Activated CD8-positive, alpha-beta memory T cell treated with anti-CD3 and anti-CD28 coated beads, Interleukin-2, amount 50 U/mL, for 48 hours (primary cell): ENCODE measurements around the gene DMRT1.
A peak's percentile ranks its signal among the peaks of the same experiment; 100 is the strongest.

Experiments used
- DNase-seq: peaks from one replicate; pipeline ENCODE4 v3.0.0-alpha.2; 2020

The DMRT1 gene

DNA sequence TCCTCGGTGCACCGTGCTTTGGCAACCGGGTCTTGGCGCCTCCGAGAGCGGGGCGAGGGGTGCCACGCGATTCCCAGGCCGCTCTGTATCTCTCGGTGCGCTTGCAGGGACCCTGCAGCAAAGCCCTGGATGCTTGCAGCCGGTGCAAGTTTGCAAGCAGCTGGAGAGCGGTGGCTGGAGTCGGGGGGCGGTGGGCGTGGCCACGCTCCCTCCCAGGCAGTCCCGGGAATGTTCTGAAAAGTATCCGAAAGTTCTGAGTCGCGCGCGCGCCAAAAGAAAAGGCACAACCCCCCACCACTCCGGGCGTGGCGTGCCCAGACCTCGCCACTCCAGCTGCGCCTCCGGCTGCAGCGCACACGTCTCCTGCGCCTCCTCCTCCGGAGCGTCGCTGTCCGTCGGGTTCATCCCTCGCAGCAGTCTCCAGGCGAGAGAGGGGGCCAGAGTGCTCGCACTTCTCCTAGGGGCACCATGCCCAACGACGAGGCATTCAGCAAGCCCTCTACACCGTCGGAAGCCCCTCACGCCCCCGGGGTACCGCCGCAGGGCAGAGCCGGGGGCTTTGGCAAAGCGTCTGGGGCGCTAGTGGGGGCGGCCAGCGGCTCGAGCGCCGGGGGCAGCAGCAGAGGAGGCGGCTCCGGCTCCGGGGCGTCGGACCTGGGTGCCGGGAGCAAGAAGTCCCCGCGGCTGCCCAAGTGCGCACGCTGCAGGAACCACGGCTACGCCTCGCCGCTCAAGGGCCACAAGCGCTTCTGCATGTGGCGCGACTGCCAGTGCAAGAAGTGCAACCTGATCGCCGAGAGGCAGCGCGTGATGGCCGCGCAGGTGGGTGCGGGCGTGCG, at the start of gene DMRT1:
TSS of gene DMRT1 (plus strand) at position 327 of the 839 bp plus-strand sequence. CDS start at position 469, 142 bp downstream.
- DNase-seq = no peak

DNA sequence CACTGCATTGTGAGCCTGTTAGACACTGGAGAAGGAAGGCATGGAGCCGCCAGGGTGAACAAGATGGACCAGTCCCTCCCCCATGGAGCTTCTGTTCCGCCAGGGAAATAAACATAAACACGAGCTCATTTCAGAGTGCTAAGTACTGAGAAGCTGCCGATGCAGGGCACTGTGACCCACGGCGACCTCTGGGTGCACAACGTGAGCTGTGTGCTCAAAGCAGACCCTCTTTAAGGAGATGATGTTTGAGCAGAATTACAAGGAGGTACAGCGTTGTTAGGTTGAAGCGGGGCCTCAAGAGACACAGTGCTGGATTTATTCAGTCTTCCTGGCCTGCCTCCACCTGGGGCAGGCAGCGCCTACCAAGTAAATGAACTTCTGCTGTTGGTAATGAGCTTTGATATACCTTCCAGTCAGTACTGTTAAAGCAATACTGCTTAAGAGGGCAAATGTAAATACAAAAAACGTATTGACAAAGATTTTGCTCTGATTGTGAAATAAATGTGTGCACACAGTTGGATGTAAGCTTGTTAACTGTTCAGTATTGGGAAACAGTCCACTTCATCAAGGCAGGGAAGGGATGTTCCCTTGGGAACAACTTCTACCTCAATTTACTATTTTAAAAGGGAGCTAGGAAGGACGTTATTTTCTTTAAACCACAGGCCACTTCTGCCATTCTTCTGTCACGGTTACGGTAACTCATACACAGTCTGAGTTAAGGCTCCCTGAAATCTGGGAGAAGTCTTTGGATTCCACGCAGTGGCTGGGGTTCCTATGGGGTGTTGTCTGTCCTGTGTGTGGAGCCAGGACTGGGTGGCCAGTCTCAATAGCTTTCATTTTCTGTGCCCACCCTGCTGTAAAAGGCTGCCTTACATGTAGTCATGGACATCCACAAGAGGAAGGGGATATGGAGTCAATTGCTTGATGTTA, 48.9 kb upstream of the DMRT1 start:
- DNase-seq = no peak

DNA sequence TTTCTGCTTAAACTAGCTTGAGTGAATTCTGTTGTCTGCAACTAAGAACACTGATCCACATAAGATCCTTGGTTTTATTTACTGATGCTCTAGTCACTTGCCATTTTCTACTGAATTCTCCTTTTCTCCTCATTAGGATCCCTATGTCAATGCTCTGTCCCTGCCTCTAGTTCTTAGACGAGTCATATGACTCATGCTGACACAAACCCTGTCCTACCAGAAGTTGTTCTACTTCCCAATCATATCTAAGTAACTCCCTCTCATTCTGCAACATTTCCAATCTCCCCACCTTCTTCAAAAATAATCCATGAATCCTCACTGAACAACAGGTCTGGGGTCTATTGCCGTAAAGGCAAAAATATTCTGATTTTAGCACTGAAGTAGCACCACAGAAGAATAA, 47.1 kb upstream of the DMRT1 start:
- DNase-seq = no peak

DNA sequence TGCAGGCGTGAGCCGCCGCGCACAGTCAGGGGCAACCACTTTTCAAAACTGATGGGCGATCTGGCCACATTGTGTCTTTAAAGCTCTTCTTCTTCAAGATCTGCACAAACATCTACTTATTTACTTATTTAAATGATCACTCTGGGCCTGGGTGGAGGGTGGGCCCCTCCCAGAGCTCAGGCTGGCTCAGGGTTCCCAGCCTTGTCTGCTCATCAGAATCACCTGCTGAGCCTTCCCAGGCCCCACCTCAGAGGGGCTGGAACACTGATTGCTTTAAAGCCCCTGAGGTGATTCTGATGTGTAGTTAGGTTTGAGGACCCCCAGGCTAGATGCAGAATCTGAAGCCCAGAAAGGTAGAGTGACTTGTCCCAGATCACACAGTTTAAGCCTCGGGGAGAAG, 45.6 kb upstream of the DMRT1 start:
- no peak for DNase-seq

DNA sequence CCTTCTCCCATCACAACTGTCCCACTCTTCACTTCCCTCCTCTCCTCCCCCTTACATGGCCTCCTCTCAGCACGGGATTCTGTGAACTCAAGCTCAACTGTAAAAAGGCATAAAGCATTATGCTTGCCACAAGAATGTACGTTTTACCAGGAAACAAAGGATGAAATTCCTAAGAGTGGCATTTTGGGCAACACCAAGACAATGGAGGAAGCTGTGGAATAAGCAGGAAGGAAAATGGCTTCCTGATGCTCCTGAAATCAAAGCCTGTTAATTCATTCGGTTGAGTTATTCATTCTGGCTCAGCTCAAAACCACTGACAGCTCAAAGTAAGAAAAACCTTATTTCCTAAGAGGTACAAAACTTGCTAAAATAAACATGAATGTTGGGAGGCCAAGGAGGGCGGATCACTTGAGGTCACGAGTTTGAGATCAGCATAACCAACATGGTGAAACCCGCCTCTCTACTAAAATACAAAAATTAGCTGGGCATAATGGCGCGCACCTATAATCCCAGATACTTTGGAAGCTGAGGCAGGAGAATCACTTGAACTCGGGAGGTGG, 40.8 kb upstream of the DMRT1 start:
- no peak for DNase-seq

DNA sequence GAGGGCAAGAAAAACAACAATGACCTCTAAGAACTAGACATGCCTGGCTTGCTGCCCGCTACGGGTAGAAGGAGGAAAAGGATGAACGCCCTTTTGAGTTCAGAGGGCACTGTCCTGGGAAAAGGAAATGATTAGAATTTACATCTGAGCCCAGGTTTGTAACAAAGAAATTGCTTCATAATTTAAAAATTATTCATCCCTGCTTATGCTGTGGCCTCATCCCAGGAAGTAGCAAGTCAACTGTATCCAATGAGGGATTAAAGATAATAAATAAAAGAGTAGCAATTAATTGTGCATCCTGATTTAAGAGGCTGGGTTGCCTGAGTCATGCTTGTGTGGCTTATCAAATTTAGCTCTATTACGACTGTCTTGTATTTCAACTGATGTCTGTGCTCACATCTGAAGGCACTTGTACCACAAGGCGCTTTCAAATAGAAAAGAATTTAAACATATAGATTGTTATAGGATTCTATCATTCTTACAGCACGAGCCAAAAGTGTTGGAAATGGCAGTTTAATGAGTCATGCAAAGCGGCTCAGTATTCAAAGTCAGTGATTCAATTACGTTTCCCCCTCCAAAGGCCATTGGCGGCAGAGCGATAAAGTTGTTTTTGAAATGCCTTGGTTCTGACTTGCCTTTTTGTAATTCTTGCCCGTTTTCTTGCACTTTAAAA, 40.0 kb upstream of the DMRT1 start:
- DNase-seq = no peak

DNA sequence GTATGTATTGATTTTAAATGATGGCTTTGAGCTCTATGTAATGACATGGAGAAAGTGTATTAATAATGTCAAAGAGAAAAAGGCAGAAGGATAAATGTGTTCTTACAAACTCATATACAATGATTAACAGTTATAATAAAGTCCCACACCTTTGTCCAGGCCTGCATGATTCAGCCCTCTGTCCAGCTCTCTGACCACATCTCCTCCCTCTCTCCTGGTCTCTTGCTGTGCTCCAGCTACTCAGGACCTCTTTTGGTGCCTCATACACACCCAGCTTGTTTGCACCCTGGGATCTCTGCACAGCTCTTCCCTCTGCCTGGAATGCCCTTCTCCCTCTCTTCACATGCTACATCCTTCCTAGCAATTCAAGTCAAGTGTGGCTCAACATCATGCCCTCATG, 37.5 kb upstream of the DMRT1 start:
- no peak for DNase-seq

DNA sequence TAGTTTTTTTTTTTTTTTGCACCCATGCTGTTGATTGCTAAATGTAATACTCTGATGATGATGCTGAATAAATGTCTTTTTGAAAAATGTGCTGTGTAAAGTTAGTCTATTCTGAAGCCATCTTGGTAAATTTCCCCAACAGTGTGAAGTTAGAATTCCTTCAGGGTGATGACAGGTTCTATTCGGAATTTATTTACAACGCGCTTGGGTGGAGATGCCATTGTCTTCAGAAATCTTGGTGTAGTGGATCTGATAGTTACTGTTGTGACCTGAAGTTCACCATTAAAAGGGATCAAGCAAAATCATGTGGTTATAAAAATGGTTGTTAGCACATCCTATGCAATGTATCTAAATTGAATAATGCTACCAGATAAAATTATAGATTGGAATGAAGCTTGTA, 36.3 kb upstream of the DMRT1 start:
- DNase-seq = no peak

DNA sequence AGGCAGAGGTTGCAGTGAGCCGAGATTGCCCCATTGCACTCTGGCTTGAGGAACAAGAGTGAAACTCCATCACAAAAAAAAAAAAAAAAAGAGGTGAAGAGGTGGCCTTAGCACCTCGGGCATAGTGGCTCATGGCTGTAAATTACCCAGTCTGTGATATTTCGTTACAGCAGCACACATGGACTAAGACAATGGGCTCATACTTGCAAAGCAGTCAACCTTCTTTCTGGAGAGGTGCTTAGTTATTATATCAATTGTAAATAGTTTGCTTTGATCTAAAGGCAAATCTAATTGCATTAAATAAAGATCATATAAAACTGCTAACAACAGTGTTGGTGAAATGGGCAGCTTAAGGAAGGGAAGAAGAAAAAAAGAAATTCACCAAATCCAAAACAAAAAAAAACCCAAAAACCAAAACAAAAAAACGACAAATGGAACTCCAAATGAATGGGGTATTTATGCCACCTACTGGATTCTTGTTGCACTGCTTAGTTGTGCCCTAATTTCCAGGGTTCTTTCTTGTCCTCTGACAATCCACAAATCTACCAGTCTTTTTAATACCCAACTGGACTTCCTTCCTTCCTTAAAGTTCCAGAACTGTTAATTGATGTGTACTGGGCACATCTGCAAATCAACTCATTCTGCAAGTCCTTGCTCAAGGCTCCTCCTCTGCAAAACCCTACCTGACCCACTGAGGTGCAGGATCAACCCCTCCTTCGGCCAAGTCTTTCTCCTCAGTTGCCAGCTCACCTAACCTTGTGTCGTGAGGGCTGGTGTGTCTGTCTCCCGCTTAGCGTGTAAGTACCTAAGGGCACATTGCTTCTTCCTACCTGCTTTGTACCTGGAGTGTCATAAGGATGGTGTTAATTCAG, 35.0 kb upstream of the DMRT1 start:
- DNase-seq = no peak

DNA sequence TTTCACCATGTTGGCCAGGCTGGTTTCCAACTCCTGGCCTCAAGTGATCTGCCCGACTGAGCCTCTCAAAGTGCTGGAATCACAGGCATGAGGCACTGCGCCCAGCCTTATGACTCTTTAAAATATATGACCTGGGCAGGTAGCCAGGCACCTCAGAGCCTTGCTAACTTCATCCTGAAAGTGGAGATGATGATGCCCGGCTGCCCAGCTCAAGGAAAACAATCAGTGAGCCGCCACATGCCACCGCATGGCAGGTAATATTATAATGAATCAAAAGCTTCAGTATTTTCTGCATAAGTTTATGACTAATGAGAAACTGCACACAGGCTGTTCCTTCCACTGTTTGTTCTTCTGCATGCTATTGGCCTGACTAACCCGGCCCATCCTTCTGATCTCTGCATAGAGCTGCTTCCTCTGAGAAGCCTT, 30.4 kb upstream of the DMRT1 start:
- no peak for DNase-seq

DNA sequence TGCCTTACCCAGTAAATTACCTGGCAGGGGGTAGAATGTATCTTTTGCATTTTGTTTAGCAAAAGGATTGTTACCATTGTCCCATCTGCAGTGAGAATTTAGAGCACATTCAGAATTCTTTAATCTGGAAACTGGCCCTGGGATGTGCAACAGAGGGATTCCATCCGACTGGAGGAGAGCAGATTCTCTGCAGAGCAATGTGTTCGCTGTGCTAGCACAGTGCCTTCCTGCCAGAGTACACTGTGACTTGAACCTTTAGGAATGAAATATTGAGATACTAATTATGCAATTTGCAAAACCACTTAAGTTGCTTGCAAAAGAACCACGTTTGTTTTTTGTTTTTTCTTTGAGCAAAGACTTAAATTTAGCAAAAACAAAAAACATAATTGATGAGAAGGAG, 22.5 kb upstream of the DMRT1 start:
- no peak for DNase-seq

DNA sequence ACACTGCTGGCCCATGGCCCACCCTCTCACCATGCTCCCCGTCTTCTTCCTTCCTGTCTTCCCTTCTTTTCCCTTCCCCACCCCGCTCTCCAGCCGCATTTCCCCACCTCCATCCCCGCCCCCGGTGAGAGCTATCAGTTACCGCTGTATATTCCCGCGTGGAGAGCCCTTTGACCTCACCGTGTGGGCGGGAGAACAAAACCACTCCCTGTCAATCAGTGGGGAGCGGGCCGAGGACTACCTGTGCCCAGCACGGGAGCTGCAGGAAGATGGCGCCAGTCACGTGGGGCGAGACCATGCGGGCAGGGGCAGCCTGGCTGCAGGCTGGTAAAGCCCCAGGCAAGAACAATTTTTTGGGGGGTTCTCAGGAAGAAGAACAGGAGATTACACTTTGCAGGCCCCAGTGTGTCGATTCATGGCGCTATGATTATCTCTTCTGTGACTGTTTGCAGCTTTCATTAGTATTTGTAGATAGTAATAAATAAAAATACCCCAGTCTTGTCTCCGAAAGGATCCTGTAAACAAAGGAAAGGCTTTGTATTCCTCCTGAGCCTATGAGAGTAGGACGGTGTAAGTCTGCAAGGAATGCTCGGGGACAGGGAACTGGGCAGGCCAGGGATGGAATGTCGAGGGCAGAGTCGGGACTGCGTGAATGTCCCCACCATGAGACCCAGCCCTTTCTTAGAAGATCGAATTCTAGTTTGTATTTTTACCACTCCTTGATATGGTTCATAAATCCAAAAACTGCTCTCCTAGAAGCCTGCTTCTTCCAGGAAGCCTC, 14.8 kb upstream of the DMRT1 start:
- no peak for DNase-seq

DNA sequence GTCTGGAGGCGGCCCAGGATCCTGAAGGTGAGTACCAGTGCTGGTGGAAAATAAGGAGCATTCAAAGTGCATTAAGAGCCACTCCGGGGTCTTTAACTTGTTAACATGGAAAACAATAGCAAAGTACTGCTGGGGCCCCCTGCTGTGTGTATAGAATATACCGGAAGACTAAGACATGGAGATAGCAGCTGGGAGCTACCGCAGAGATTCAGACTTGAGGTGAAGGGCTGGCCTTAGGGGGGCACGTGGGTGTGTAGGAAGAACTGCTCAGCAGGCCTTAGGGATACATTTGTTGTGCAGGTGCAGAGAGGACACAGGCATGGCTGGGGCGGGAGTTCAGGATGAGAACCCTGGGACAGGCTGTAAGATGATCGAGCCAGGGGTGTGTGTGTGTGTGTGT, 1.2 kb upstream of the DMRT1 start:
- no peak for DNase-seq

DNA sequence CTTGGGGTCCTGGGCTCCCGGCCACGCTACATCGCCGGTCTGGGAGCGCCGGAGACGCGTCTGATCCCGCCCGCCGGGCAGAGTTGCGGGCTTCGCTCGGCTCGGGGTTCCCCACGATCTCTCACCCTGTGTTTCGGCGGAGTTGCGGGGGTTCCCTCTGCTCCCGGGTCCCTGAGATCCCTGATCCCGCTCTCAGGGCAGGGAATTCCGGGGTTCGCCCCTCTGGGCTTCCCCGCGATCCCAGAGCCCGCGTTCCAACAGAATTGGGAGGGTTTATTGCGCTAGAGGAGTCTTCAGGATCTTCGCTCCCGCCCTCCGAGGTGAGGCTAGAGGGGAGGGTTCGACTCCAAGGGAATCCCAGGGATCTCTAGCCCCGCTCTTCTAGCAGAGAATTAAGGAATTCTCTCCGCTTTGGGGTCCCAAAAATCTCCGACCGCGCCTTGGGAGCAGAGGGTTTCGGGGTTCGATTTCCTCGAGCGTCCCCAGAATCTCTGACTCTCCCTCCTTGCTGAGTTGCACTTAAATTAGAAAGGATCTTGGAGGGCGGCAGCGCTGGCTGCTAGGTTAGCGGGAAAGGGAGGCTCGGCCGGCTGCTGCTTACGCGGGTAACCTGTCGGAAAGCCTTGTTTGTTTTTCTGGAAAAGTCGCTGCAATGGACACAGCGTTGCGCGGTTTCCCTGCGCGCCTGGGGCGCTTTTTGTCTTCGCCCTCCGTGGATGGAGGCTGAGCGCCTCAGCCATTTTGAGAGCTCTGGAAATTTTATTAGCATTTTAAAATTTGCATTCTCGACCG, 1.3 kb downstream of the DMRT1 start:
- peak; percentile 53 for DNase-seq

DNA sequence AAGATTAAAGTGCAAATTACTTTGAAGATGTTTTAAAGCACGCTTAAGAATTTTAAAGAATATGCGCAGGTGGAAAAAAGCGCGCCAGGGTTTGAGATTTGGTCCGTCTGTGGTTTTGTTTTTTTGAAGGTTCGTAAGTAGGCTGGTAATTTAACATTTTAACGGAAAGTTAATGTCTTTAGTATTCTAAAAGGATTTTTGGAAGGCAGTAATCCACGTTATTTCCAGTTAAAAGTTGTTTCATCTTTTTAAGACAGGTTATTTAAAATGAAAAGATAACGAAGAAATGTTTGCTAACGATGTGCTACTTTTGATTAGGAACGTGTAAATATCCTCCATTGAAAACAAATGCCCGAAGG, 1.9 kb downstream of the DMRT1 start:
- no peak for DNase-seq

DNA sequence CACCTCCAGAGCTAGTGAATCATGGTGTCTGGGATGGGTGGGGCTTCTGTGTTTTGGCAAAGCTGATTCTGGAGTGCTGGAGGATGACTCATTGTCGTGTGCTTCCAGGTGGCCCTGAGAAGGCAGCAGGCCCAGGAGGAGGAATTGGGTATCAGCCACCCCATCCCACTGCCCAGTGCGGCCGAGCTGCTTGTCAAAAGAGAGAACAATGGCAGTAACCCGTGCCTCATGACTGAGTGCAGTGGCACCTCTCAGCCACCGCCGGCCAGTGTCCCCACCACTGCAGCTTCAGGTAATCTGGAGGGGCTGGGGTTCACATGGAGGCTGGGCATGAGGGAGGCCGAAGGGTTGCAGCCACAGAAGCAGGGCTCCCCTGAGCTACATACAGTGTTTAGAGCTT, 5.4 kb downstream of the DMRT1 start:
- no peak for DNase-seq

DNA sequence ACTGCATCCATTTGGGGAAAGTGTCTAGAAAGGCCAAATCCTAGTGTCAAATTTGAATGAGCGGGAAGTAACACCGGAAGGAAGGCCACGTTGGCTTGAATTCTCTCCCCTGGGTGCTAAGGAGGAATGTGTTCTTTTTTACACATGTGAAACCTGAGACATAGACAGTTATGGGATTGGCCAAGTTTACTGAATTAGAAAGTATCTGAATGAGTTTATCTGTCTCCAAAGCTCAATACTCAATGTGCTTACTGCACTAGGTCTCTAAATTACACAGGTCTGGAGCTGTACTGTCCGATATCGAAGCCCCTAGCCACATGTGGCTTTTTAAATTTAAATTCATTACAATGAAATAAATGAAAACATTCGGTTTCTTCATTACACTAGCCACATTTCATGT, 6.0 kb downstream of the DMRT1 start:
- DNase-seq = no peak

DNA sequence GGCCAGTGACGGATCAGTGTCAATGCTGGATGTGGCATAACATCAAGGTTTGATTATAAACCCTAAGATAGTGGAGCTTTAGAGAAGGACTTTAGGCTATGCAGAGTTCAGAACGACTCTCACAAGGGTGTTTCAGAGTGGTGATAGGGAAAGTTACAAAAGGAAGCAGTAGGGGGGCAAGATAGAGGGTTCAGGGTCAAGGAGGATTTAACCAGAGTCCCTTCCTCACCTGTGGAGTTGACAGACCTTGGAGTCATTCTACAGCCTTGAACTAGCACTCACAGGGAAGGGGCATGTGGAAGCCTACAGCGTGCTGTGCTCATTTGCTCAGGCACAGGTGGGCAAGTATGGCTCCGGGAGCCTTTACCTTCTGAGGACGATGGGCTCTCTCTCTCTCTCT, 7.9 kb downstream of the DMRT1 start:
- DNase-seq = no peak

DNA sequence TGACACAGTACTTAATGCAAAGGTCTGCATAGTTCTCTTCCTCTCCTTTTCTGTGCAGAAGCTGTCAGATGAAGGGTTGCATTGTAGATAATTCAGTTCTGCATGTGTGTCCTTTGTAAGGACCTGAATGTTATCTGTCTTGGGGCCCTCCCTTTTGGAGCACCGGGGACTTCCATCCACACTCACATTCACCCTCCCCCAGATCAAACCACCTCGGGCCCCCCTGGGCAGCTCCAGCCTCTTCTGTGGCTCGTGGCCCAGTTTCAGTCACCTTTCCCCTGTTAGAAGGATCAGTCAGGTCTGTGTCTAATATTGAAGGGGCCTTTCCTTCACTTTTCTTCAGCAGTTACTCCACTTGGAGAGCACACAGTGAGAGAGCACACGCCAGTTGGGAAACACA, 11.0 kb downstream of the DMRT1 start:
- DNase-seq = no peak

DNA sequence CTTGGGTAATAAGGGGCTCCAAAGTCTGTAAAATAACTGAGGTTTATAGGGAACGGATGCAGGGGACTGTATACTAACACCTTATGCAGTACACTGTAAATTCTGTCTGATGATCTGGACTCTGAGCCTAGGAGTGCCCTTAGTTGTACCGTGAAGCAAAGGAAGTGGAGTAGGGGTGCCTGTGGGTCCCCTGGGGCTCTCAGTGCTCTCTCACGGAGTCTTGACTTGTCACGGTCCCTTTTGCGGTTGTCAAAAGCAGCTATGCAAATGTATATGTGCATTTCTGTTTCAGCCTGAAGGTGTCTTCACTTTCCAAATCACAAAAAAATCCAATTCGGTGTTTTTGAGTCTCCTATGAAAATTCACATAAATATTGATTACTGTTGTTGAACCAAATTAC, 17.8 kb downstream of the DMRT1 start:
- DNase-seq = no peak

DNA sequence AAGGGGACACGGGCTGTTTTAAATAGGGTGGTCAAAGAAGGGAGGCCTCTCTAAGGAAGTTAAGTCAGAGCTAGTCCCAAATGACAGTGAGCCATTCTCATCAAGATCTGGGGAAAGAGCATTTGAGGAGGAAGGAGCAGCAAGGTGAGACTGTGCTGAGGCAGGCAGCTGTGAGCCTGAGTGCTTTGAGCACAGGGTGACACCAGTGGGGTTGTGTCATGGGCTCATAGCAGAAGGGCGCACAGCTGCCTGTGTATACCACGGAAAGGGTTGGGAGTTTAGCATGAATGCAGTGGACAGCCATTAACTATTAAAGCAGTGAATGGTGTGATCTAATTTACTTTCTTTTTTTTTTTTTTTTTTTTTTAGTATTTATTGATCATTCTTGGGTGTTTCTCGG, 19.2 kb downstream of the DMRT1 start:
- DNase-seq = no peak
